HG02642 (cell line): ENCODE measurements around the gene AGO3.

Source experiments
- ATAC-seq: cut with Tn5 transposase; IDR thresholded peaks from one replicate; pipeline ENCODE4 v1.9.1; 2021; ENCODE audit warnings: mild to moderate bottlenecking; ENCODE audit not compliant: unreplicated experiment, poor library complexity

AGO3 gene

GRCh38 chr1:36092798-36093185 lies 161.9 kb downstream of the AGO3 start:
- no peak for ATAC-seq

- ATAC-seq, result no peak
These were observed 162.3 kb downstream of the AGO3 start for GRCh38 chr1:36093226-36093625.

DNA sequence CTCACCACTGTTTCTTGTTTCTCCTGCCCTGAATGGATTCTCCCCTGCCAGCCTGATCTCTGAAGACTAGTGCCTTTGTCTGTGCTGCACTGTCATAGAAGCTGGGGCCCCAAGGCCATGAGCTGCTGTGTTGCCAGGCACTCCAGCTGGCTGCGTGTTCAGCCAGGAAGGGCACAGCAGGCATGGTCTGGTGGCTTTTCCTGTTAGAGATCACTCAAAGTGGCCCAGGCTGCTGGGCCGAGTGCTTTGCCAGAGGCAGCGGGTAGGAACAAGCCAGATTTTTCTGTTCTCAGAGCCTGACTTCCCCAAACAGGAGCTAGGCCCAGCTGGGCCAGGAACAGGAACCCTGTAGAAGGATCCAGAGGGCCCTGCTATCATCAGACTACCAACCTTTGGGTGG lies 163.0 kb downstream of the AGO3 start:
- ATAC-seq, result no peak

DNA sequence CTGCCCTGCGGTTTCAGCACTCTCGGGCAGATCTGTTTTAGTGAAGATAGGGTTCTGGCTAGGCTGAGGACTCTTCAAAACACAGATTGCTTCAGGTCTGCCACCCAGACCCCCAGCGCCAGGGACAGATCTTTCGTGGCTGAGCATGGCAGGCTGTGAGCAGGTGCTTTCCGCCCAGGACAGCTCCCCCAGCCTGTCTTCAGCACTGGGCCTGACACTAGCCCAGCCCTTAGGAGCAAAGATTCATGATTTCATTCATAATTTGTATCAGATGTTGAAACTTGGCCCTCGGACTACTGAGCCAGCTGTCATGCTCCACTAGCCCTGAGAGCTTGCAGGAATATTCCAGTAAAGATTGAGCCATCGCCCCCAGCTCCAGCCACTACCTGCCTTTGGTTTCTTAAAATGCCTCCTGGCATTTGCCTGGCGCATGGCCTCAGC lies 163.7 kb downstream of the AGO3 start:
- no peak for ATAC-seq

GRCh38 chr1:36095760-36096405 lies 165.0 kb downstream of the AGO3 start:
- no peak for ATAC-seq

- ATAC-seq, result no peak
These were observed 165.9 kb downstream of the AGO3 start for GRCh38 chr1:36096500-36097432.

DNA sequence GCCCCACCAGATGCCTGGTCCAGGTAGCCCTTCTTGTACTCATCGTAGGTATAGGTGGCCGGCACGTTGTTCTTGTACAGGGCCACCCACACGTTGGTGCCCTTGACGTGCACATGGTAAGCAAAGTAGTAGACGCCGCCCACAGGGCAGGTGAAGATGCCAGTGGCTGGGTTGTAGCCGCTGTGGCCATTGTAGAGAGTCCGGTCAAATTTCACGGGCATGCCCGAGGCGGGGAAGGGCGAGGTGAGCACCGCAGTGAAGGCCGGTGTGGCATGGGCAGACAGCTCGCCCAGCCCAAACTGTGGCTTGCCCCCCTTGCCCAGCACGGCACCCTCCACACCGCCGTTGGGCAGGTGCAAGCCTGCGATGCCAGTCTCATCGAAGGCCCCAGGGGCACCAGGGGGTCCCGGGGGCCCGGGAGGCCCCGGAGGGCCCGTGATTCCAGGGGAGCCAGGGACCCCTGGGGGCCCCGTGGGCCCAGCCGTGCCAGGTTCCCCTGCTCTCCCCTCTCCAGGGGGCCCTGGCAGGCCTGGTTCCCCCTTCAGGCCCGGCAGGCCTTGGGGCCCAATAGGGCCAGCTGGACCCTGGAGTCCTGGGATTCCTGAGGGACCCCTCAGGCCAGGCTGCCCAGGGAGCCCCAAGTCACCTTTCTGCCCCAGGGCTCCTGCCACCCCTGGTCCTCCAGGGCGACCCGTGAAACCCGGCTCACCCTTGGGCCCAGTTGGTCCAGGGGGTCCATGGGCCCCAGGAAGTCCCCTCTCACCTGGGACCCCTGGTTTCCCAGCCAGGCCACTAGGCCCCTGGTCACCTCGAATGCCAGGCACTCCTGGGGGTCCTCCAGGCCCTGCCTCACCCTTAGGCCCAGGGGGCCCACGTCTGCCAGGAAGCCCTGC lies 167.0 kb downstream of the AGO3 start:
- no peak for ATAC-seq

DNA sequence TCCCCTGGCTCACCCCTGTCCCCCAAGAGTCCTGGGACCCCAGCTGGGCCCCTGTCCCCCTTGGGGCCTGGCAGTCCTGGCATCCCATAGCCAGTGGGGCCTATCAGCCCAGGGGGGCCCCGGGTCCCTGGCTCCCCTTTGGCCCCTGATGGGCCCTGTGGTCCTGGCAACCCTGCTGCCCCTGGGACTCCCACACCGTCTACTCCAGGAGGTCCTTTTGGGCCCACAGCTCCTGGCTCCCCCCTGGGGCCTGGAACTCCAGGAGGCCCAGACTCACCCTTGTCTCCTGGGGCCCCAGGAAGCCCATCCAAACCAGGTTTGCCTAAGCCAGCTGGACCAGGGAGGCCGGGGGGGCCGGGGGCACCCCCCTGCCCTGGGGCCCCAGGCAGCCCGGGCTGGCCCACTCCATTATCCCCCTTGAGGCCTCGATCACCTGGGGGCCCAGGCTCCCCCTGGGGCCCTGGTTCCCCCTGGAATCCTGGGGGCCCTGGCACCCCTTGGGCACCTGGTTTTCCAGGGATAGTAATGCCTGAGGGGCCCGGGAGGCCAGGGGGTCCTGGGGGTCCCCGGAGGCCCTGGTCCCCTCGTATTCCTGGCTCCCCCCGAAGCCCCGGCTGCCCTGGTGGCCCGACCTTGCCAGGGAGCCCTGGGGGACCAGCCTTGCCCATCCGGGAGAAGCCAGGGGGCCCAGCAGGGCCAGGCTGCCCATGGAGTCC lies 167.9 kb downstream of the AGO3 start:
- ATAC-seq, result no peak

DNA sequence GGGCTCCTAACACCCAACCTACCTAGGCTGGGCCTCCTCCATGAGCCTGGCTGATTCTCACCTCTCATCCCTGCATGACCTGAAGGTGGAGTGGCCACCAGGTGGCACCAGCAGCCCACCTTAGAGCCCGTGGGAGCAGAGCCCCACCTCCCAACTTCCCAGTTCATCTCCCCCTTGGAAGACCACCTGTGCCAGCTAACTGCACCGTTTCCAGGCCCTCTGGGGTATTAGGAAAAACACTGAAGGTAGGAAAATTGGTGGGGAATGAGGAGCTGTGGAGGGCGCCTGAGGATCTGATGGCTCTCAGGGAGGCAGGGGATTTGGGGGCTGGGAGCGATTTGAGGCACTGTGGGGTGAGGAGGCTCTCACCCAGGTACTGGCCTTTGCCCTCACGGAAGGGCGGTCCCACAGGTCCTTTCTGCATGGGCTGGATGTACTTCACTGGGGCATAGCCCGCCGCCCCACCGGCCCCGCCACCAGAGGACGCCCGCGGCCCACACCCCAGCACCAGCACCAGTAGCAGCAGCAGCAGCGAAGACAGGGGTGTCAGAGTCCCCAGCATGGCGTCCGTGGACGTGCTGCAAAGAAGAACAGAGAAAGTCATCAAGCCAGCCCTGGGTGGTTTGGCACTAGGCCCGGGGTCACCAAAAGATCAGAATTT lies 168.9 kb downstream of the AGO3 start:
- ATAC-seq, result peak; percentile 61

DNA sequence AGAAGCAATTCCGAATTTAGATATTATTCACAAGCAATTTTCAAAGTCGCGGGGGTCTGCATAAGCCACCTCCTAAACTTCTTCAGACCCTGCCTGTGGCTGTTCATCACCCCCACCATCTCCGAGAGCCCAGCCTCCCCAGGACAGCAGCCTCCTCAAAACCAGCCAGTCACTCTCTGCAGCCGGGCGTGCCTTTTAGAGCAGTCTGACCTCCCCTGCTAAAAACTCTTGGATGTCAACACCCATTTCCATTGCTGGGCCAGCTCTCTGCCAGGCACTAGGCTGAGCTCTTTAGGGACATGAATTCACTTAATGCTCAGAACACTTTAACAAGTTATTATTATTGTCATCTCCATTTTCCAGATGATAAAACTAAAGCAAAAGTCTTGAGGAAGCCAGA lies 169.5 kb downstream of the AGO3 start:
- ATAC-seq, result no peak

GRCh38 chr1:36101546-36101945 lies 170.6 kb downstream of the AGO3 start:
- ATAC-seq, result no peak

DNA sequence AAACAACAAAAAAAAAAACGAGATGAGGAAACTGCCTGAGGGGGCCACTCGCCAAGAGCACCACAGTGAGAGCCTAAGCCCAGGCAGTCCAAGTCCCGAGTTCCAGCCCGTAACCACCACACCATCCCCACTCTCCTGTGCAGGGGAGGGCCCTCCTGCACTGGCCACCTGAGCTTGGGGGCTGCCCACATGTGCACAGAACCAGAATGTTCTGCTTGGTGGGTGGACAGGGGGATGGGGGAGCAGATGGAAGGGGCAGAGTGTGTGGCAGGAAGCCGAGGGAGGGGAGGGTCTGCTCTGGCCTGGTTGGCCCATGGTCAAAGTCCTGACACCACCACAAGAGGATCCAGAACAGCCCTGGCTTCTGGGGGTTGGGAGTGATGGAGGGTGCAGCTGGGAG lies 175.4 kb downstream of the AGO3 start:
- ATAC-seq, result no peak

GRCh38 chr1:36107394-36107793 lies 176.5 kb downstream of the AGO3 start:
- no peak for ATAC-seq

GRCh38 chr1:36108314-36108713 lies 177.4 kb downstream of the AGO3 start:
- ATAC-seq, result no peak

GRCh38 chr1:36109041-36109679 lies 178.3 kb downstream of the AGO3 start:
- no peak for ATAC-seq

DNA sequence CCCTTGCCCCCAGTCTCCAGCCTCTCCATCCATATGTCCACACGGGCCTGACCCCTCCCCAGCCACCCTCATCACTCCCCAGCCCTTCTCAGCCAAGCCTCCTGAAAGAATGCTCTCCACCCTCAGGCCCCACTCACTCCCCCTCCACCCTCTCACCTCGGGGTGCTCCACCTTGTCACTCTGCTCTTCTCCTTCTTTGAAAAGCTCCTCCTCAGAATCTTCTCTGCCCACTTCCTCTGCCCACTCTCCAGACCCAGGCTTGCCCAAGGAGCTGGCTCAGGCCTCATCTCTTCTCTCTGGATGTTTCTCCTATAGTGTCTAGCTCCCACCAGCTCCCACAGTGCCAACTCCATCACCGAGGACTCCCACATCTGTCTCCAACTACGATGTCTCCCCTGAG lies 180.2 kb downstream of the AGO3 start:
- ATAC-seq, result no peak

- no peak for ATAC-seq
These were observed 181.9 kb downstream of the AGO3 start for GRCh38 chr1:36112823-36113222.

- no peak for ATAC-seq
These were observed 183.5 kb downstream of the AGO3 start for GRCh38 chr1:36114371-36114770.

GRCh38 chr1:36115200-36115669 lies 184.3 kb downstream of the AGO3 start:
- ATAC-seq, result no peak
